ENCODE measurements around the gene PTPRC. TPM values are rescaled to one million over a fixed set of nuclear protein-coding genes. Genes with fewer than 3 reads are reported as not detected.

The PTPRC gene
- polyA plus RNA-seq, 2 of the 4 experiments (the other 2 are of a cell fraction), result not detected

GRCh38 chr1:198653808-198654413 is 15.1 kb downstream of the PTPRC start:
- no peak overlapping the region for H3K4me3 ChIP-seq
- no peaks in the 10 kb centered on the region; the same call in 2 of the 3 replicates for H3K4me1 ChIP-seq
- TF ChIP-seq HOXB5 (CRISPR knock-in tag; IDR thresholded peaks at IDR 0.05) (no peak), HMGXB4 (CRISPR knock-in tag; IDR thresholded peaks at IDR 0.05; ENCODE audit: borderline replicate concordance) (no peak), JUNB (IDR thresholded peaks at IDR 0.05) (no peak), HOXA7 (CRISPR knock-in tag; IDR thresholded peaks at IDR 0.05) (no peak), CHD4 (IDR thresholded peaks at IDR 0.05; ENCODE audit: borderline replicate concordance) (no peak)
- POLR2A ChIA-PET, result no interaction called here
- no peak overlapping the region for H3K27ac ChIP-seq
- no peak overlapping the region for H3K4me2 ChIP-seq
- DNase-seq (ENCODE audit: low read depth in 1 of 2, low spot score in 1 of 2) (no peak), ATAC-seq (no peak), FAIRE-seq (no peak)
- 85% methylated on average over 3 of the region's 3 CpGs for WGBS (ENCODE audit: missing lambda C conversion rate)
- CTCF ChIA-PET, result no interaction called here
- no peaks in the 10 kb centered on the region for H3K9me3 ChIP-seq

DNA sequence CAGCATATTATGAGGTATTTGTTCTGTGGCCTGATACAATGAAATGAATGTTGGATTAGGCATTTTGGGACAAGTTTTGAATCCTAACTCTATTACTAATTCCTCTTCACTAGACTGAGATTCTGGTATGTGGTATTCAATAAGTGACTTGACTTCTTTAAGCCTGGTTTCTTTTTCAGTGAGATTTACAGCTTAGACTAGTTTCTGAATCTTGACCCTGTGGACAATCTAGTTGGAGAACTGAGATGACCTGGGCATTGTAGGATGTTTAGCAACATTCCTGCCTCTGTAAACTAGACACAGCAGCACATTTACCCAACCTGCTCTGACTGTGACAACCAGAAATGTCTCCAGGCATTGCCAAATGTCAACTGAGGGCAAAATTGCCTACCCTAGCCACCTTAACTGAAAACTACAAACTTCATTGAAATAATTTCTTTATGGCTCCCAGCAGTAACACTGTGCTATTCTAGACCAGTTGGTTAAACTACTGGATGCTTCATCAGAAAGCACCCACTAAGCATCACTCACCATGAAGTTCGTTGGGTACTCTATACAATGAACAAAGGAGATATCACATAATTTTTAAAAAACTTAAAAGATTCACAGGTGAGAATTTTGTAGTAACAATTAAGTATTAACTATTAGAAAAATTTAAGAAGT is 16.8 kb downstream of the PTPRC start:
- no peak overlapping the region for H3K27ac ChIP-seq

More for the DNA sequence above, 16.8 kb downstream of the PTPRC start:
- FAIRE-seq, result no peak
- DNase-seq (ENCODE audit: low read depth in 1 of 2, low spot score in 1 of 2), result no peak
- TF ChIP-seq MAZ (IDR thresholded peaks at IDR 0.05; ENCODE audit: borderline replicate concordance, low read depth, low read length) (no peak), ESRRA (IDR thresholded peaks at IDR 0.05; ENCODE audit: borderline replicate concordance, low read length) (no peak), RNF2 (IDR thresholded peaks at IDR 0.05; ENCODE audit: borderline replicate concordance, low read depth) (no peak), HOXB13 (CRISPR knock-in tag; IDR thresholded peaks at IDR 0.05; ENCODE audit: low read depth) (no peak), CEBPB (IDR thresholded peaks at IDR 0.05) (no peak), ATOH8 (CRISPR knock-in tag; IDR thresholded peaks at IDR 0.05; ENCODE audit: low read depth) (no peak), ZNF302 (CRISPR knock-in tag; IDR thresholded peaks at IDR 0.05) (no peak), HMGXB4 (CRISPR knock-in tag; IDR thresholded peaks at IDR 0.05; ENCODE audit: borderline replicate concordance) (no peak), MAFK (IDR thresholded peaks at IDR 0.05; ENCODE audit: partially characterized antibody) (no peak), CHD4 (IDR thresholded peaks at IDR 0.05; ENCODE audit: borderline replicate concordance) (no peak), ZC3H11A (IDR thresholded peaks at IDR 0.05) (no peak), POLR2AphosphoS2 (conservative IDR thresholded peaks at IDR 0.05; ENCODE audit: low read length) (no peak), HOXB5 (CRISPR knock-in tag; IDR thresholded peaks at IDR 0.05) (no peak), FOSB (CRISPR knock-in tag; IDR thresholded peaks at IDR 0.05) (no peak), JUNB (IDR thresholded peaks at IDR 0.05) (no peak), FOSL2 (IDR thresholded peaks at IDR 0.05) (no peak), FOSL2 (CRISPR knock-in tag; IDR thresholded peaks at IDR 0.05) (no peak), RFX5 (IDR thresholded peaks at IDR 0.05) (no peak)
- TF ChIP-seq, protein P1, sequence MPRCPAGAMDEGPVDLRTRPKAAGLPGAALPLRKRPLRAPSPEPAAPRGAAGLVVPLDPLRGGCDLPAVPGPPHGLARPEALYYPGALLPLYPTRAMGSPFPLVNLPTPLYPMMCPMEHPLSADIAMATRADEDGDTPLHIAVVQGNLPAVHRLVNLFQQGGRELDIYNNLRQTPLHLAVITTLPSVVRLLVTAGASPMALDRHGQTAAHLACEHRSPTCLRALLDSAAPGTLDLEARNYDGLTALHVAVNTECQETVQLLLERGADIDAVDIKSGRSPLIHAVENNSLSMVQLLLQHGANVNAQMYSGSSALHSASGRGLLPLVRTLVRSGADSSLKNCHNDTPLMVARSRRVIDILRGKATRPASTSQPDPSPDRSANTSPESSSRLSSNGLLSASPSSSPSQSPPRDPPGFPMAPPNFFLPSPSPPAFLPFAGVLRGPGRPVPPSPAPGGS (IDR thresholded peaks at IDR 0.05), result no peak
- TF ChIP-seq, protein P2, sequence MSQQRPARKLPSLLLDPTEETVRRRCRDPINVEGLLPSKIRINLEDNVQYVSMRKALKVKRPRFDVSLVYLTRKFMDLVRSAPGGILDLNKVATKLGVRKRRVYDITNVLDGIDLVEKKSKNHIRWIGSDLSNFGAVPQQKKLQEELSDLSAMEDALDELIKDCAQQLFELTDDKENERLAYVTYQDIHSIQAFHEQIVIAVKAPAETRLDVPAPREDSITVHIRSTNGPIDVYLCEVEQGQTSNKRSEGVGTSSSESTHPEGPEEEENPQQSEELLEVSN (IDR thresholded peaks at IDR 0.05; ENCODE audit: borderline replicate concordance, low read depth), result no peak
- TF ChIP-seq, protein P3, sequence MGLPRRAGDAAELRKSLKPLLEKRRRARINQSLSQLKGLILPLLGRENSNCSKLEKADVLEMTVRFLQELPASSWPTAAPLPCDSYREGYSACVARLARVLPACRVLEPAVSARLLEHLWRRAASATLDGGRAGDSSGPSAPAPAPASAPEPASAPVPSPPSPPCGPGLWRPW (IDR thresholded peaks at IDR 0.05), result no peak
- ChIA-PET POLR2A (no interaction called here), CTCF (interaction anchor here (0.6 kb wide), 1 partner anchor 1069 kb away, joined by 6 read pairs; no protein-coding TSS in a partner anchor)
- no peak overlapping the region for H3K4me3 ChIP-seq
- no peaks in the 10 kb centered on the region for H3K9me3 ChIP-seq
- WGBS (ENCODE audit: missing lambda C conversion rate), result 65% methylated on average over 1 of the region's 1 CpG
- no peak overlapping the region for H3K4me2 ChIP-seq
- ATAC-seq, result no peak
- no peaks in the 10 kb centered on the region; the same call in 2 of the 3 replicates for H3K4me1 ChIP-seq
